Lower leg skin (tissue), 3 donors: ENCODE measurements around the gene GGTA1.
"Not testable (repeated sequence)": the region's sequence is repeated elsewhere in the genome, so short reads cannot be mapped to it uniquely, and the experiment has no call there.

Experiments used
- POLR2A ChIP-seq, 2 donors: fragments of 450-650 bp; IDR thresholded peaks; one replicate each; pipeline ENCODE4 v1.6.1; 2016 to 2017; ENCODE audit warnings: antibody characterized with exemption in 2 of 2, mild to moderate bottlenecking in 1 of 2, moderate library complexity in 1 of 2
- TF ChIP-seq, protein P1 (sequence below), 3 donors: fragments of 450-650 bp; IDR thresholded peaks; one replicate each; pipeline ENCODE4 v1.5.1; 2016; ENCODE audit warnings: antibody characterized with exemption in 3 of 3, mild to moderate bottlenecking in 3 of 3, moderate library complexity in 2 of 3

DNA sequence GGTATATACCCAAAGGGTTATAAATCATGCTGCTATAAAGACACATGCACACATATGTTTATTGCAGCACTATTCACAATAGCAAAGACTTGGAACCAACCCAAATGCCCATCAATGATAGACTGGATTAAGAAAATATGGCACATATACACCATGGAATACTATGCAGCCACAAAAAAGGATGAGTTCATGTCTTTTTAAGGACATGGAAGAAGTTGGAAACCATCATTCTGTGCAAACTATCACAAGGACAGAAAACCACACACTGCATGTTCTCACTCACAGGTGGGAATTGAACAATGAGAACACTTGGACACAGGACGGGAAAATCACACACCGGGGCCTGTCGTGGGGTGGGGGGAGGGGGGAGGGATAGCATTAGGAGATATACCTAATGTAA, 62.6 kb downstream of the GGTA1 start:
- not testable (repeated sequence) for TF ChIP-seq POLR2A (IDR thresholded peaks at IDR 0.05)
- TF ChIP-seq, protein P1, sequence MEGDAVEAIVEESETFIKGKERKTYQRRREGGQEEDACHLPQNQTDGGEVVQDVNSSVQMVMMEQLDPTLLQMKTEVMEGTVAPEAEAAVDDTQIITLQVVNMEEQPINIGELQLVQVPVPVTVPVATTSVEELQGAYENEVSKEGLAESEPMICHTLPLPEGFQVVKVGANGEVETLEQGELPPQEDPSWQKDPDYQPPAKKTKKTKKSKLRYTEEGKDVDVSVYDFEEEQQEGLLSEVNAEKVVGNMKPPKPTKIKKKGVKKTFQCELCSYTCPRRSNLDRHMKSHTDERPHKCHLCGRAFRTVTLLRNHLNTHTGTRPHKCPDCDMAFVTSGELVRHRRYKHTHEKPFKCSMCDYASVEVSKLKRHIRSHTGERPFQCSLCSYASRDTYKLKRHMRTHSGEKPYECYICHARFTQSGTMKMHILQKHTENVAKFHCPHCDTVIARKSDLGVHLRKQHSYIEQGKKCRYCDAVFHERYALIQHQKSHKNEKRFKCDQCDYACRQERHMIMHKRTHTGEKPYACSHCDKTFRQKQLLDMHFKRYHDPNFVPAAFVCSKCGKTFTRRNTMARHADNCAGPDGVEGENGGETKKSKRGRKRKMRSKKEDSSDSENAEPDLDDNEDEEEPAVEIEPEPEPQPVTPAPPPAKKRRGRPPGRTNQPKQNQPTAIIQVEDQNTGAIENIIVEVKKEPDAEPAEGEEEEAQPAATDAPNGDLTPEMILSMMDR (IDR thresholded peaks at IDR 0.05) = not testable (repeated sequence)
